Non-pigmented ciliary epithelial cell (primary cell): ENCODE data around the gene MBTPS1.
"Not testable (repeated sequence)": the region's sequence is repeated elsewhere in the genome, so short reads cannot be mapped to it uniquely, and the experiment has no call there.

Experiments
- DNase-seq: peaks from one replicate; pipeline ENCODE4 v3.0.0-alpha.2; 2010; ENCODE audit warnings: low read depth

The MBTPS1 gene

DNA sequence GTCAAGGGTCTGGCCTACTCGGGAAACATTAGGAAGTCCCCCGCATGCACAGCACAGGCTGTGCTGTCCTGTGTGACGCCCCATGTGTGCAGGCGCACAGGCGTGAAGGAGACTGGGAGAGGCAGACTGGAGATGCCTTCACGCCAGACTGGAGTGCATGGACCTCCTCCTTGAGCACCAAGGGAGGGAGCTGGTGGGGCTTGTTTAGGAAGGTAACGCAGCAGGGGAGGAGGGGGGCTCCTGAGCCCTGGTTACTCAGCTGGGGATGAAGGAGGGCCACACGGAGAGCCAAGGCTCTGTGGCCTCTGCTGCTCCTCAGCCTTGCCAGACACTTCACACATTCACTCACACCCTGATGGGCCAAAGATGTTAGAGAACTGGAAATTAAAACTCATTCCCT, 20.5 kb upstream of the MBTPS1 start:
- no peak for DNase-seq

DNA sequence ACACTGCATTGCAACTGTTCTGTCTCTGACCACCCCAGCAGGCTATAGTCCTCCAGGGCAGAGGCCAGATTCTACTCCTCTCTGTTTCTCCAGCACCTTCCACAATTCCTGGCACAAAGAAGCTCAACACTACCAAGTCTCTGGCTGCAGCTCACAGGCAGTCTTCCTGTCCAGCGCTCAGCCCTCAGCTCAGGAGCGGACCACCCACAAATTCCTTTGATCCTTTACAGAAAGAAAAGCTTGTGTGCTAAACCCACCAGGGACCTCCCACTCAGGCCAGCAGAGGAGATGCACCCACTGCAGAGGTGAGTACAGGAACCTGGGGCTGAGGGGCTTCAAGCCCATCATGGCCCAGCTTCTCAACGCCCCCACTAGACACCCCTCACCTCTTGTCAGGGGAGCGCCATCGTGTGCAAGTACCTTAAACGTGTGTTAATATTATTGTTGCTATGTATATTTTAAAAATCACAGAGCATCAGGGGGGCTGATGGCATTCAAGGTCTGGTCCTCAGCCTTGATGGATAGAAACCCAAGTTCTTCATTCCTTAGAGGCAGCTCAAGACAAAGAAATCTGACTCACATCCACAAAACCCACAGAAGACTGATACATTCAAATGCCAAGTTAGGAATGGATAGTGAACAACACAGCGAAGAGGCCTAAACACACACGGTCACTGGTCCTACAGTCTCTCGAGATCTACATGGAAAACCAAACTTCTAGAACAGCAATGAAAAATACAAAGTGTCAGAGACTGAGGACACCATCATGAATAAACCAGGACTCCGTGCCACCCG, 19.8 kb upstream of the MBTPS1 start:
- DNase-seq: no peak

DNA sequence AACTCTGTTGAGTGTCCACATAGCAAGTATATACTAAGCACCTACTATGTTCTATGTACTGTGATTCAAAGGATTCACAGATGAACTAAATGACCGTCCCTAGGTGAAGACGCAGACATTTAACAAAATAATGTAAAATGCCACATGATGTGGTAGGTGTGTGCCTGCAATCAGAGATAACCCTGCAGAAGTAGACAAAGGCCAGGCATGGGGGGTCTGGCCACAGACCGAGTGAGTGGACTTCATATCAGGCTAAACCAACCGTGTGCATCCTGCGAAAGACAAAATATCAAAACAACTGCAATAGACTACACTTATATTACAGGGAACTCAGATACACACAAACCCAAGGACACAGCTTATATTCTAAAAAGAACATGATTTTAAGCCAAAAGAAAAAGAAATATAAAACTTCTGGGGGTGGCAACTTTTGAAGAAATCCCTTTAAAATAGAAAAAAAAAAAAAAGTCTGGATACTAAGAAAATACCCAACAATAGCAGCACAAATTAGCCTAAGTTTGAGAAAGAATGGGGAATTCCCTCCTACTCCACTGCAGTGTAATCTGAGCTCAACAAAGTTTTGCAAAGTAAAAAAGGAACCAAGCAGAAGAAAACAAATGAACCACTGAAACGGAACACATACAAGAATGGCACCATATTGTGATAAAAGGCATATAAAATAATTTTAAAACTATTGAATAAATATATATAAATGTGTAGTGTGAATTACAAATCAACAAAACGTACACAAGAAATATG, 16.0 kb upstream of the MBTPS1 start:
- DNase-seq: no peak

GRCh38 chr16:84131117-84131516, 14.4 kb upstream of the MBTPS1 start:
- DNase-seq: no peak

- no peak for DNase-seq
Observed at GRCh38 chr16:84124257-84125073, 7.7 kb upstream of the MBTPS1 start.

DNA sequence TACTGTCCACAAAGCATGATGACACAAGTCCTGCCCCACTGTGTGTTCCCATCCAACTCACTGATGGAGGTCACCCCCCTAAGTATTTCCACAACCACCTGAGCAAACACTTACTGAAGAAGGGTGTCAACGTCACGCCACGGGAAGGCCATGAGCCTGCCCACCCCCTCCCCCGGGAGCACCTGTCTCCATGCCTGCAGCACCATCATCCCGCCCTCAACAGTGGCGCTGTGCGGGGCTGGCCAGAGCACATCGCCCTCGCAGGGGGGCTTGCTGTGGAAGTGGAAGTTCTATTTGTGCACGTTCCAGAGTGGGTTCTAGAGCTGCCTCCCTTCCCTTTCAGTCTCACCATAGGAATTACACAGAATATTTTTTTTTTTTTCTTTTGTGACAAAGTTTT, 4.3 kb upstream of the MBTPS1 start:
- no peak for DNase-seq

- no peak for DNase-seq
Observed at GRCh38 chr16:84120023-84120422, 3.3 kb upstream of the MBTPS1 start.

- no peak for DNase-seq
Observed at GRCh38 chr16:84119368-84119767, 2.6 kb upstream of the MBTPS1 start.

DNA sequence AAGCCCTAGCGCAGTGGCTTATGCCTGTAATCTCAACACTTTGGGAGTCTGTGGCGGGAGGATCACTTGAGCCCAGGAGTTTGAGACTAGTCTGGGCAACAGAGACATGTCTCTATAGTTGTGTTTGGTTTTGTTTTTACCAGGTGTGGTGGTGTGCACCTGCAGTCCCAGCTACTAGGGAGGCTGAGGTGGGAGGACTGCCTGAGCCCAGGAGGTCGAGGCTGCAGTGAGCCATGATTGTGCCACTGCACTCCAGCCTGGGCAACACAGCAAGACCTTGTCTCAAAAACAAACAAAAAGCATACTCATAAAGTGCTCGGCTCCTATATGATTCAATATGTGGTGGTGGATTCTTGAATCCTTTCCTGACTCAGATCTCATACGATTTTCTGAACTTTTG, 1.6 kb upstream of the MBTPS1 start:
- not testable (repeated sequence) for DNase-seq

GRCh38 chr16:84117494-84117843, 727 bp upstream of the MBTPS1 start:
- DNase-seq: no peak

GRCh38 chr16:84115919-84116719, 623 bp downstream of the MBTPS1 start:
- no peak for DNase-seq

- not testable (repeated sequence) for DNase-seq
Observed at GRCh38 chr16:84111949-84112348, 4.8 kb downstream of the MBTPS1 start.

GRCh38 chr16:84111525-84111924, 5.2 kb downstream of the MBTPS1 start:
- no peak for DNase-seq

DNA sequence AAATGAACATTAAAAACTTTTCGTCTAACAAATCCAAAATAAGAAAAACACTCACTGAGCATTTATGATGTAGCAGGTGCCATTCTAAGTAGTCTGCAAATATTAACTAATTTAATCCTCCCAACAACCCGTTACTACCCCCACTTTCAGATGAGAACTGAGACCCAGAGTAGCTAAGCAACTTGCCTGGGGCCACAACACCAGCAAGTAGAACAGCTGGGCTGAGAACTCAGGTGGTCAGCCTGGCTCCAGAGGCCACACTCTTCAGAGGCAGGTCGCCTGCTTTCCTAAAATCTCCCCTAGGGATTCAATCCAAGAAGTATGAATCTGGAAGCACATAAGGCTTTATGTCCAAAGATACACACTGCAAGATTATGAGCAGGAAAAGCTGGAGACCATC, 6.2 kb downstream of the MBTPS1 start:
- no peak for DNase-seq

GRCh38 chr16:84109598-84110335, 7.0 kb downstream of the MBTPS1 start:
- no peak for DNase-seq

DNA sequence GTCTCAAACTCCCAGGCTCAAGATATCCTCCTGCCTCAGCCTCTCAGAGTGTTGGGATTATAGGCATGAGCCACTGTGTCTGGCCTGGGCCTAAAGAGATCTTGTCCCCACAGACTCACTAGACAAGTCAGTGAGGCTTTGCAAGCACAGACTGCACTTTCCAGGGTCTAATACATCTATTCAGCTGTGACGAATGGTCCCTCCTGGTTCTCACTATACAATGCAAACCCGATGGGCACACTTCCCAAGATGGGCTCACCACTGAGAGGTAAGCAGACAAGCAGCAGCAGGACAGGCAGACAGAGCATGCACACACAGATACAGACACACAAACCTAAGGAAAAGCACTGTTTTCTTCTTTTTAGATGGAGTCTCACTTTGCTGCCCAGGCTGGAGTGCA, 8.8 kb downstream of the MBTPS1 start:
- no peak for DNase-seq

GRCh38 chr16:84105948-84106740, 10.6 kb downstream of the MBTPS1 start:
- DNase-seq: no peak

GRCh38 chr16:84105301-84105815, 11.4 kb downstream of the MBTPS1 start:
- no peak for DNase-seq

DNA sequence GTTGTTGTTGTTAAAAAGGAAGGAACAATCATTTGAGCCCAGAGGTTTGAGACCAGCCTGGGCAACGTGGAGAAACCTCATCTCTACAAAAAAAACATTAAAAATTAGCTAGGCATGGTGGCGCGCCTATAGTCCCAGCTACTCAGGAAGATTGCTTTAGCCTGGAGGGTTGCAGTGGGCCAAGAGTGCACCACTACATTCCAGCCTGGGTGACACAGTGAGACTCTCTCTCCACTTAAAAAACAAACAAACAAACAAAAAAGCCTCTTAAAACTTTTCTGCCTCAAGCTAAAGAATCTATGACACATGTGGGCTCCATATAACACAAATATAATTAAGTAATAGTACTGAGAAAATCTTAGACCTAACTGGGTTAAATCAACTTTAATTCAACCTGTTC, 12.5 kb downstream of the MBTPS1 start:
- DNase-seq: no peak

DNA sequence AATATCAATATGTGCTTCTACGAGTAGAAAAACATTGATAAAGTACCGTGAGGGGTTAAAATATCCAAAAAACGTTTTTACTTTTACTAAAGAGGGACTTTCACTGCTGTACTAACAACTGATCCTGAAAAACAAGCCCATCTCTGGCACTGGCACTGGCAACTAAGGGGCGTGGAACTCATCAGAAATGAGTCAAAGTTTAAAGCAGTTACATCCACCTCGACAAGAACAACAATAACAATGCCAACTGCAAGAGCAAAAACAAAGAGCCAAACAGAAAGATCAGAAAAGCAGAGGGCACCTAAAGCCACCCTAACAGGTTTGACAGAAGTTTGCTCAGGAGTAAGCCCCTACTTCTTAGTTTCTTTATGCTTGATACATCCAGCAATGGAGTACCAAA, 13.1 kb downstream of the MBTPS1 start:
- no peak for DNase-seq
